HepG2 (cell line): Measurements from ENCODE around the gene MAN1C1. TPM values are rescaled to one million over a fixed set of nuclear protein-coding genes. Genes with fewer than 3 reads are reported as not detected.

ENCODE experiments used
- ATAC-seq: fragments of 200-7000 bp; cut with Tn5 transposase; 3 replicates; pipeline ENCODE4 v1.9.1; 2020; ENCODE audit warnings: mild to moderate bottlenecking, moderate library complexity
- BruUV-seq: library from RNA; stranded (reverse); fragments of 400-500 nt; replicated peaks from 2 replicates; lab custom pipeline; 2021; lab: Mats Ljungman, UMichigan
- CTCF ChIA-PET: fragments of 300-600 bp; formaldehyde crosslinking; extraction: SDS; loops from one replicate; lab custom pipeline; 2021; ENCODE audit warnings: low total read pairs, inconsistent platforms, low intra/inter-chr PET ratio; lab: Yijun Ruan, JAX
- POLR2A ChIA-PET: fragments of 350-600 bp; sonication (Branson Sonifier 250); formaldehyde crosslinking; loops from one replicate; lab custom pipeline; 2020; ENCODE audit warnings: antibody characterized with exemption, inconsistent platforms; lab: Yijun Ruan, JAX
- DNase-seq: peaks from one replicate; pipeline ENCODE4 v3.0.0-alpha.2; 2015; ENCODE audit warnings: low spot score
- FAIRE-seq: peaks from 3 replicates; lab custom pipeline; 2011; peaks lifted over from hg19 to GRCh38; lab: Jason Lieb, UNC
- H2AFZ ChIP-seq: one replicate; pipeline ENCODE4 v1.6.1; 2011; ENCODE audit warnings: low read length, inconsistent platforms
- H3K27ac ChIP-seq: fragments of 300-600 bp; 3 replicates; pipeline ENCODE4 v1.8.0; 2011; ENCODE audit warnings: mixed run types, mild to moderate bottlenecking, mixed read lengths, low read length, inconsistent platforms; ENCODE audit not compliant: insufficient read depth; ENCODE audit errors: extremely low read length
- H3K27me3 ChIP-seq, 2 experiments: fragments of 200-600 bp in 1 of 2; 2 replicates in 1 of 2; 3 replicates in 1 of 2; pipeline versions ENCODE4 v1.6.0 to v1.8.0; 2011; ENCODE audit warnings: low read length in 2 of 2, mild to moderate bottlenecking in 2 of 2, moderate library complexity in 2 of 2, inconsistent platforms in 1 of 2; ENCODE audit not compliant: insufficient read depth in 2 of 2, control insufficient read depth in 1 of 2
- H3K36me3 ChIP-seq, 2 experiments: fragments of 200-600 bp in 1 of 2; replicated peaks in 1 of 2; 2 replicates in 1 of 2; 3 replicates in 1 of 2; pipeline versions ENCODE4 v1.5.1 to v1.8.0; 2011; ENCODE audit warnings: low read length in 2 of 2, inconsistent platforms in 1 of 2; ENCODE audit not compliant: insufficient read depth in 2 of 2, control insufficient read depth in 1 of 2
- H3K4me1 ChIP-seq: 2 replicates; pipeline ENCODE4 v1.5.1; 2012; ENCODE audit warnings: low read length, inconsistent platforms; ENCODE audit not compliant: insufficient read depth
- H3K4me2 ChIP-seq: 2 replicates; pipeline ENCODE4 v1.6.0; 2011; ENCODE audit warnings: low read depth, low read length, inconsistent platforms
- H3K4me3 ChIP-seq, 3 experiments: fragments of 200-600 bp in 1 of 3; sonication (generic), shearing (Covaris generic) in 1 of 3; replicated peaks in 1 of 3; 2 replicates each; pipeline ENCODE4 v1.5.1; 2011 to 2016; ENCODE audit warnings: low read length in 3 of 3, inconsistent platforms in 2 of 3, low read depth in 2 of 3, mild to moderate bottlenecking in 2 of 3, control low read depth in 1 of 3, mixed read lengths in 1 of 3; ENCODE audit not compliant: insufficient read depth in 1 of 3
- H3K79me2 ChIP-seq: one replicate; pipeline ENCODE4 v1.6.1; 2011; ENCODE audit warnings: low read length, inconsistent platforms; ENCODE audit not compliant: insufficient read depth
- H3K9ac ChIP-seq: 2 replicates; pipeline ENCODE4 v1.6.0; 2011; ENCODE audit warnings: mild to moderate bottlenecking, low read depth, low read length, inconsistent platforms; ENCODE audit not compliant: insufficient read depth
- H3K9me3 ChIP-seq: 2 replicates; pipeline ENCODE4 v1.5.1; 2012; ENCODE audit warnings: mild to moderate bottlenecking, low read length
- H4K20me1 ChIP-seq: 2 replicates; pipeline ENCODE4 v1.6.0; 2011; ENCODE audit warnings: inconsistent platforms, mild to moderate bottlenecking, low read length, moderate library complexity; ENCODE audit not compliant: insufficient read depth
- ASH2L ChIP-seq: fragments of 300-600, 200-600 bp; sonication (generic); IDR thresholded peaks from 2 replicates; pipeline ENCODE4 v1.7.0; 2017; ENCODE audit warnings: low read depth, mild to moderate bottlenecking, moderate library complexity, mixed read lengths, low read length; ENCODE audit not compliant: insufficient read length
- CEBPZ ChIP-seq: IDR thresholded peaks from 2 replicates; pipeline ENCODE4 v1.6.1; 2012; ENCODE audit warnings: low read length, improper control_type of control experiment
- CENPBD1 ChIP-seq: sonication (generic); formaldehyde crosslinking; IDR thresholded peaks from 2 replicates; pipeline ENCODE4 v1.8.0; 2022; ENCODE audit warnings: missing genetic modification reagents, low read depth, mild to moderate bottlenecking, borderline replicate concordance
- DR1 ChIP-seq: sonication (generic); formaldehyde crosslinking; IDR thresholded peaks from 2 replicates; pipeline ENCODE4 v1.8.0; 2021; ENCODE audit warnings: mild to moderate bottlenecking, missing genetic modification reagents, inconsistent platforms
- FOXP1 ChIP-seq, 2 experiments: fragments of 450-650 bp in 1 of 2; IDR thresholded peaks; 2 replicates each; pipeline ENCODE4 v1.6.1; 2017 to 2018; ENCODE audit warnings: antibody characterized with exemption in 1 of 2
- NFIB ChIP-seq: sonication (generic); formaldehyde crosslinking; IDR thresholded peaks from 2 replicates; pipeline ENCODE4 v1.9.0; 2021; ENCODE audit warnings: missing genetic modification reagents, mild to moderate bottlenecking, borderline replicate concordance
- NR2C2 ChIP-seq: sonication (generic); formaldehyde crosslinking; IDR thresholded peaks from 2 replicates; pipeline ENCODE4 v1.4.0; 2020; ENCODE audit warnings: missing genetic modification reagents, mild to moderate bottlenecking, moderate library complexity, borderline replicate concordance
- PCBP1 ChIP-seq: fragments of 200-400 bp; formaldehyde crosslinking; IDR thresholded peaks from 2 replicates; pipeline ENCODE4 v1.6.1; 2017; ENCODE audit warnings: mild to moderate bottlenecking, low read depth, low read length, borderline replicate concordance
- RXRB ChIP-seq: IDR thresholded peaks from 2 replicates; pipeline ENCODE4 v1.6.1; 2016; ENCODE audit warnings: borderline replicate concordance, missing genetic modification reagents, missing compliant biosample characterization
- ZNF256 ChIP-seq: sonication (generic); formaldehyde crosslinking; conservative IDR thresholded peaks from 2 replicates; pipeline ENCODE4 v1.4.0; 2020; ENCODE audit warnings: missing genetic modification reagents
- ZNF362 ChIP-seq: sonication (generic); formaldehyde crosslinking; IDR thresholded peaks from 2 replicates; pipeline ENCODE4 v1.4.0; 2020; ENCODE audit warnings: missing genetic modification reagents, mild to moderate bottlenecking, borderline replicate concordance
- WGBS: methylation state at CpG from one replicate; pipeline ENCODE4 v1.1.6; 2017; ENCODE audit warnings: low lambda C conversion rate; 5-methylcytosine and 5-hydroxymethylcytosine counted together
- in situ Hi-C: cut with HindIII; loops from 2 replicates; pipeline ENCODE4 v1.10.0; 2017; ENCODE audit warnings: low pct_unique_long_range_greater_than_20kb; ENCODE audit not compliant: extremely low pct_ligation_motif_present
- intact Hi-C: fragments of 100-400 bp; cut with micrococcal nuclease; formaldehyde crosslinking; loops from one replicate; pipeline ENCODE4 v1.10.0; 2022; ENCODE audit not compliant: unreplicated experiment
- polyA plus RNA-seq, 8 experiments: library from polyadenylated mRNA; depleted of rRNA in 3 of 8; stranded (reverse) in 7 of 8; unstranded in 1 of 8; fragments of >200 nt; fragmentation: Illumina TruSeq in 4 of 8; extraction: Trizol in 4 of 8; gene quantifications; 2 replicates each; pipeline versions ENCODE4 v1.2.1 to v1.2.3, GENCODE V29; 2011 to 2016; ENCODE audit warnings: low read depth in 4 of 8, missing spikeins in 1 of 8, mixed read lengths in 1 of 8; ENCODE audit not compliant: insufficient read depth in 1 of 8
- total RNA-seq, 5 experiments: library from RNA; depleted of rRNA; stranded (reverse); fragments of >200 nt; fragmentation: Illumina TruSeq; extraction: Trizol; gene quantifications; 2 replicates each; pipeline ENCODE4 v1.2.3, GENCODE V29; 2016; ENCODE audit warnings: low read depth in 1 of 5
- TF ChIP-seq, protein P1 (sequence below): sonication (generic); formaldehyde crosslinking; IDR thresholded peaks from 2 replicates; pipeline ENCODE4 v1.4.0; 2020; ENCODE audit warnings: mild to moderate bottlenecking, missing genetic modification reagents

MAN1C1 gene
- total and polyA plus RNA-seq, 2 of the 13 experiments (the other 11 are each of a cell fraction or from before 2014, with no cell fraction given) = 0.18 to 0.49 TPM

DNA sequence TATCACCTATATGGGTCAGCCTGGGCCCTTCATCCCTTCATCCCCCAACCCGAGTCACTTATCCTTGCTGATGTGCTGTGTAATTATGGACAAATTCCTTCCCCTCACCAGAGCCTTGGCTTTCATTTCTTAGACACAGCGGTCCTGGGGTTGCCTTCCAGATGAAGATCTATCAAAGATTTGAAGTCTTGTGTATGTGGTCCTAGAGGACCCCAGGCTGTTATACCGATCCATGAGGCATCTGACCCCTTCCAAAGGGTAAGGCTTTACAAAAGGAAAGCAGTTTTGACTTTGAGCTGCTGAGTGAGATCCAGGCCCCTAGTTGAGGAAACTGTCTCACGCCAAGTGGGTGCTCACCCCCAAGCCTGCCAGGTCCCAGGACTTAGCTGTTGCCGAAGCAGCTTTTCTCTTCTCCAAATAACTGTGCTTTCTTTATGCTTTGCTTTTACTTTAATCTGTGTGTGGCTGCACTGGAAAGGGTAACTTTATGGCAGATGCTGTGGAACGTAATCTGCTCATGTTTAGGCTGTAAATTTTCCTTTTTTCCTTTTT lies 37.6 kb downstream of the MAN1C1 start (continued):
- no peak for TF ChIP-seq CENPBD1 (CRISPR knock-in tag)
- TF ChIP-seq, protein P1, sequence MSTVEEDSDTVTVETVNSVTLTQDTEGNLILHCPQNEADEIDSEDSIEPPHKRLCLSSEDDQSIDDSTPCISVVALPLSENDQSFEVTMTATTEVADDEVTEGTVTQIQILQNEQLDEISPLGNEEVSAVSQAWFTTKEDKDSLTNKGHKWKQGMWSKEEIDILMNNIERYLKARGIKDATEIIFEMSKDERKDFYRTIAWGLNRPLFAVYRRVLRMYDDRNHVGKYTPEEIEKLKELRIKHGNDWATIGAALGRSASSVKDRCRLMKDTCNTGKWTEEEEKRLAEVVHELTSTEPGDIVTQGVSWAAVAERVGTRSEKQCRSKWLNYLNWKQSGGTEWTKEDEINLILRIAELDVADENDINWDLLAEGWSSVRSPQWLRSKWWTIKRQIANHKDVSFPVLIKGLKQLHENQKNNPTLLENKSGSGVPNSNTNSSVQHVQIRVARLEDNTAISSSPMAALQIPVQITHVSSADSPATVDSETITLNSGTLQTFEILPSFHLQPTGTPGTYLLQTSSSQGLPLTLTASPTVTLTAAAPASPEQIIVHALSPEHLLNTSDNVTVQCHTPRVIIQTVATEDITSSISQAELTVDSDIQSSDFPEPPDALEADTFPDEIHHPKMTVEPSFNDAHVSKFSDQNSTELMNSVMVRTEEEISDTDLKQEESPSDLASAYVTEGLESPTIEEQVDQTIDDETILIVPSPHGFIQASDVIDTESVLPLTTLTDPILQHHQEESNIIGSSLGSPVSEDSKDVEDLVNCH (CRISPR knock-in tag) = no peak
- no peak for TF ChIP-seq ASH2L

- H3K79me2 ChIP-seq = no peaks in the 10 kb centered on the region
- WGBS = 70% methylated on average over 5 of the region's 6 CpGs
- no TSS peak for BruUV-seq
- TF ChIP-seq CEBPZ = no peak
- TF ChIP-seq ZNF256 (CRISPR knock-in tag) = no peak
- TF ChIP-seq DR1 (CRISPR knock-in tag) = no peak
- TF ChIP-seq RXRB (CRISPR knock-in tag) = no peak
- TF ChIP-seq FOXP1 (IDR thresholded peaks at IDR 0.05) = no peak
- no peak for TF ChIP-seq FOXP1 (CRISPR knock-in tag; IDR thresholded peaks at IDR 0.05)
- TF ChIP-seq ZNF362 (CRISPR knock-in tag) = no peak
- no peak for TF ChIP-seq PCBP1
- no peak for TF ChIP-seq NFIB (CRISPR knock-in tag)
- no peak for TF ChIP-seq NR2C2
Measured at GRCh38 chr1:25657121-25657882, 40.7 kb downstream of the MAN1C1 start.

More at GRCh38 chr1:25657121-25657882, 40.7 kb downstream of the MAN1C1 start:
- ChIA-PET CTCF (no interaction called here), POLR2A (no interaction called here)
- peaks cover 5 to 37% of the 10 kb centered on the region in 2 experiments for H3K27me3 ChIP-seq
- in situ Hi-C loops (no loop called here), intact Hi-C loops (no loop called here)
- no peak overlapping the region for H2AFZ ChIP-seq
- no peaks in the 10 kb centered on the region for H3K4me1 ChIP-seq
- H3K4me2 ChIP-seq = no peak overlapping the region
- H3K9me3 ChIP-seq = no peaks in the 10 kb centered on the region
- H3K27ac ChIP-seq = no peak overlapping the region
- no peaks in the 10 kb centered on the region for H4K20me1 ChIP-seq
- no peak for DNase-seq
- no peaks in the 10 kb centered on the region for H3K36me3 ChIP-seq
- H3K4me3 ChIP-seq = no peak overlapping the region
- no peak for ATAC-seq
- no peak for FAIRE-seq
- no peak overlapping the region for H3K9ac ChIP-seq
